GM12874 (cell line): ENCODE results near the gene PARP11.

ENCODE experiments used
- CTCF ChIP-seq: IDR thresholded peaks from 2 replicates; pipeline ENCODE4 v1.5.1; 2011; ENCODE audit warnings: low read depth, mild to moderate bottlenecking, control low read depth, low read length, moderate library complexity; ENCODE audit not compliant: insufficient read depth

PARP11 gene

GRCh38 chr12:3833670-3834310 is 39.4 kb downstream of the PARP11 start:
- no peak for TF ChIP-seq CTCF

DNA sequence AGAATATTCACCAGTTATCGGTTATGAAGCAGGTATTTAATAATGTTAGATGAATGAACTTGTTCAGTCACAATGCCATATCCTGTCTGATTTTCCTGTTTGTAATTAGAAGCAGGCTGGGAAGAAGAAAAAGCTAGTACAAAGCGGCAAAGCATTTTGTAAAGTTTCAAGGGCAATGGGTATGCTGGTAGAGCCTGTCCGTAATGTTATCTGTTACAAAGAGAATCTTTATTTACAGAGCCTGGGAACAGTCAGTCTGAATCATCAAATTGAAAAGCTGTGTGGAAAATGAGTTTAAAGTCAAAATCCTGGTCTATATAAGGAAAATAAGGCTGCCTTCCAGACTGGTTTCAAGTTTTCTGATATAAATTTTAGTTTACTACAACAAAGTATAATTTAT is 40.5 kb downstream of the PARP11 start:
- TF ChIP-seq CTCF = no peak

GRCh38 chr12:3828888-3829287 is 44.3 kb downstream of the PARP11 start:
- no peak for TF ChIP-seq CTCF

- no peak for TF ChIP-seq CTCF
Measured at GRCh38 chr12:3827301-3828000, 45.7 kb downstream of the PARP11 start.

DNA sequence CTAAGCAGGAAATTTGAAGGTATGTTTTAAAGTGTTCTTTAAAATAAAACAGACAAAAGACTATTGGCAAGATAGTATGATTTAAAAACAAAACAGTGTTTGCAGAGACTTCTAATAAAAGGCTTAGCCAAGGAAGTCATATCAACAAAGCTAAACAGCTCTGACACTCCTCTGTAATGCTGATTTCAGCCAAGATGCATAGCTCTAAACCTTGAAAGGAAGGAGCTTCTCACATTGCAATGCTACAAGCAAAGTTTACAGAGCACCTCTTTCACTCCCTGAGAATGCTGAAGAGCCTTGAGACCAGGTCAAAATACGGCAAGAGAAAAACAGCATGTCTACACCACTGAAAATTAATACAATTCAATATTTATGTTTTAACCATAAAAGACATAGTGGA is 51.8 kb downstream of the PARP11 start:
- no peak for TF ChIP-seq CTCF

GRCh38 chr12:3820122-3820521 is 53.1 kb downstream of the PARP11 start:
- no peak for TF ChIP-seq CTCF

- no peak for TF ChIP-seq CTCF
Measured at GRCh38 chr12:3816266-3816665, 56.9 kb downstream of the PARP11 start.
